ENCODE data around the gene NLRP2B. TPM values are rescaled to one million over a fixed set of nuclear protein-coding genes. Genes with fewer than 3 reads are reported as not detected.

The NLRP2B gene
- total RNA-seq (2022; extraction: Qiagen RNA extraction; ENCODE audit: low read depth): not detected in 5 replicates

DNA sequence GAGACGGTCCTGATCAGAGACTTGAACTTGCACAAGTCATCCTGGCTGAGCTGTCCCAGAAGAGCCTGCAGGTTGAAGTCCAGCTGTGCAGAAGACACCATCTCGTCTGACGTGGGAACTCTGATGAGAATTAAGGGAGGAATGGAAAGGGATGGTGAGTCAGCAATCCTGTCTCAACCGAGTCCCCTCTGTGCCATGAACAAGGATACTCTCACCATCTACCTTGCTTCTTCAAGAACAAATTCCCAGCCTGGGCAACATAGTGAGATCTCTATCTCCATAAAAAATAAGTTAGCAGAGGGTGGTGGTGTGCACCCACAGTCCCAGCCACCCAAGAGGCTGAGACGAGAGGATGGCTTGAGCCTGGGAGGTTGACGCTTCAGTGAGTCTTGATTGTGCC, at the start of gene NLRP2B:
TSS of gene NLRP2B (minus strand) at position 101 of the 400 bp plus-strand sequence.

Other genes starting within 250 kb of the NLRP2B start
- gene ZXDB, start 88.2 kb downstream of the NLRP2B start, total RNA-seq (2022; extraction: Qiagen RNA extraction; ENCODE audit: low read depth): 5.5 to 7.9 TPM (median 6.8 TPM) in 5 replicates
- 1.3 to 2.0 TPM (median 1.7 TPM) in 5 replicates for gene ZXDA, start 230.2 kb upstream of the NLRP2B start, total RNA-seq (2022; extraction: Qiagen RNA extraction; ENCODE audit: low read depth)

Data from A549 treated with DMSO at 1 μM for 4 hours (cell line).